NCI-H1105 treated with DMSO at 0.1 percent for 48 hours (cell line): ENCODE measurements around the gene ADAM10.

Experiments
- DNase-seq: peaks from one replicate; lab custom pipeline; 2025; lab: John Stamatoyannopoulos, UW

Gene ADAM10

DNA sequence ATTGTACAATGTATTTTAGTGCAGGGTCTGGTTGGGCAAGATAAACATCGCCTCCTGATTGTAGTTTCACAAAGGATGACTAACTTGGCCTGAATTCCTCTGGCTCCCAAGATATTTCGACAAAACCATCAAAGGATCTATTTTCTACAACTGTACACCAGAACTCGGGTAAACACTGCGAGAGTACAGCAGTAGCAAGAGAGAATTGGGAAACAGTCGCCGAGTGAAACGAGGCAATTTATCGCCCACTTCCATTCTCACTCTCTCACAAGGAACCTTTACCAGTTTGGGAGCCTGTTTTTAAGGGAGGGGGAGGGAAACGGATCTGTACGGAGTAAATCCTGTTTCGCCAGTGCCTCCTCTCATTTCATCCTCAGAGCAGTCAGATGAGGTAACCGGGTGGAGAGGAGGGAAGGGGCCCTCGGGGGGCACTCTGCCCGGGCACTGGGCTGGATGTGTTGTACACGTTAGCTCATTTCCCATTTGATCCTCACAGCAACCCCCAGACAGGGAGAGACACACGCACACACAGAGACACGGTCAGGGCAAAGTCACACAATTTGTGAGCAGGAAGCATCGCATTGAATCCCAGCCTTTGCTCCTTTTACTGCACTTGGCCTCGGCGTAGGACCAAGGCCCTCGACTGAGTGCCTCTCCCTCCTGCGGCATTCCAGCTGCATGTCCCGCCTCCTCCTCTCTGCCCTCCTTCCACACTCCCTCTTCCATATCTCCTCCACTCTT lies 197.6 kb downstream of the ADAM10 start:
- DNase-seq, result no peak

DNA sequence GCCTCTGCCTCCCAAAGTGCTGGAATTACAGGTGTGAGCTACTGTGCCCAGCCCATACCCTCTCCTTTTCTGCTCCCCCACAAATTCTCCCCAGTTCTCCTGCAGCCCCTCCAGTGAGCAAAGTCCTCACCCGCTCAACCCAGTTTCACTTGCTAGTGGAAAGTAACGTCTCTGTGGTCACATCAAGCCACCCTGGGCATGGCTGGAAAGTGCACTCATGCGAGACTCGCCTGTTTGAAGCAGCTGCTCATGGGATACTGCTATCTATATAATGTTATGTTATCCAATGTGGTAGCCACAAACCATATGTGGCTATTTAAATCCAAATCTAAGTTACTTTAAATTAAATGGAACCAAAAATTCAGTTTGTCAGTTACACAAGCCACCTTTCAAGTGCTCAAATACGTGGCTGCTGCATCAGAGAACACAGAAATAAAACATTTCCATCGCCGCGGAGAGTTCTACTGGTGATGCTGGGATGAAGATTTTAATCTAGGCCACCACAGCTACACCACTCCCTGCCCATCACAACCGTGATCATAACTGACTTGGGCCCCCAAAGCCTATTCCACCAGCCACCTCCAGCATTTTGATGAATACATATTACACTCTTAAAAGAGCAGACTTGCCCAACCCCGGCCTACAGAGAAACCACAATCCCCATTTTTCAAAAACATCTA lies 198.3 kb downstream of the ADAM10 start:
- DNase-seq, result no peak

DNA sequence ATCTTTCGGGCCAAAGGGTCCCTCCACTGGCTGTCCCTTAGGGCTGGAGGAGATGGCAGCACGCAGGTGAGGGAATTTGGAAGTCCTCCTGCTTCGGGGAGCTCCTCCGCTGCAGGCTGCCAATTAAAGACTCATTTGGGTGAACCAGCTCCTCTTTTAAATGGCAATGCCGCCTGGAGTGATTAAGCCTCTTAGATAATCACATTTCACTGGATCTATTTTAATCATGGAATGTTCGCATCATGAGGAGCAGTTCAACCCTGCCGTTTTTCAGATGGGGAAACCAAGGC lies 199.8 kb downstream of the ADAM10 start:
- DNase-seq, result no peak

DNA sequence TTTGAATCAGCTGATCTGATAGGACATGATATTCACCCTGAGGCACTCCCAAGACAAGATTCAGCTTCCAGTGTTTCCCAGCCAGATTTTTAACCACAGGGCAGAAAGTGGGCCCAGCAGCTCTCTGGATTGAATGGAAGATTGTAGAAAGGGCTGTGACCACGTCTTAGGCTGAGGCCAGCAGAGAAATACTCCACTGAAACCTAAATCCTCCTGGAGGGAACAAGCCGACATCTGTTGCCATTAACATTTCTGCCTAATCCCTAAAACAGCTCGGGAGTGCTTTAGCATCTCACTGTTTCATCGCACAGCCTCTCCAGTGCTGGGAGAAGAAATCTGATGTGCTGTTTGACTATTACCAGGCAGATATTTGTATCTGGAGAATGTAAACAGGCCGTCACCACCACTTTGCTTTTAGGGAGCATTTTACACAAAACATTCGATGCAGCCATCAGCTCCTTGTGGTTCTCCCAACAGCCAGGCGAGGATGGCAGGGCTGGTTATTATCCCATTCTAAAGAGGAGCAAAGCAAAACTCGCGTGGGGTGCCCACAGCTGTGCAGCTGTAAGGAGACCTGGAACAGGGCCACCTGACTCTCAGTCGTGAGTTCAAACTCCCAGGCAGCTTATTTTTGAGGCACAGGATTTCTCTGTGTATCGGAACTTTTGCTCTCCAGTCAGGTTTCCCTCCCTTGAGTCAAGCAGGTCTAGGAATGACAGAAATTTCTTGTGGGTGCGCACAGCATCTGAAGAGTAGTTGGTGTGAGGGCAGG lies 200.3 kb downstream of the ADAM10 start:
- no peak for DNase-seq

DNA sequence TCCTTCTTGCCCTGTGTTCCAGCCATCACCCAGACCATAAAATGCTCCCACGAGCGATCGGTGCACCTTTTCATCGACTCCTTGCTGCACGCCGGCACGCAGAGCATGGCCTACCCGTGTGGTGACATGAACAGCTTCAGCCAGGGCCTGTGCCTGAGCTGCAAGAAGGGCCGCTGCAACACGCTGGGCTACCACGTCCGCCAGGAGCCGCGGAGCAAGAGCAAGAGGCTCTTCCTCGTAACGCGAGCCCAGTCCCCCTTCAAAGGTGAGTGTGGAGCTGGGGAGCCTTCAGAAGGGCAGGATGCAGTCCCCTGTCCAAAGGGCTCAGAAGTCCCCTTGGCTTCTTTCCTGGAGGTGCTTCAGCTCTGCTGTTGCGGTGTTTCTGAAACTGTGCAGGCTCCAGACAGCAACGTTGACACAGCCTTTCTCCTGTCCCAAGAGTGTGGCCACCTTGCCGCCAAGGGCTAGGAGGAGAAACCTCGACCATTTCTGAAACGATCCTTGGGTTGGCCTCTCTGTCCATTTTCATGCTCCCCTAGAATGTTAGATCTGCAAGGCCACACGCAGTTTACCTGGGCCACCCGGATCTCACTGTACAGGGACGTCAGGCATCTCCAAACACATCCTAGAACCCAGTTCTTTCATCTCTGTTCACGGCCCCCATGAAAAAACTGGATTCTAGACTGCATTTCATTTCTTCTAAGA lies 201.0 kb downstream of the ADAM10 start:
- DNase-seq, result no peak

DNA sequence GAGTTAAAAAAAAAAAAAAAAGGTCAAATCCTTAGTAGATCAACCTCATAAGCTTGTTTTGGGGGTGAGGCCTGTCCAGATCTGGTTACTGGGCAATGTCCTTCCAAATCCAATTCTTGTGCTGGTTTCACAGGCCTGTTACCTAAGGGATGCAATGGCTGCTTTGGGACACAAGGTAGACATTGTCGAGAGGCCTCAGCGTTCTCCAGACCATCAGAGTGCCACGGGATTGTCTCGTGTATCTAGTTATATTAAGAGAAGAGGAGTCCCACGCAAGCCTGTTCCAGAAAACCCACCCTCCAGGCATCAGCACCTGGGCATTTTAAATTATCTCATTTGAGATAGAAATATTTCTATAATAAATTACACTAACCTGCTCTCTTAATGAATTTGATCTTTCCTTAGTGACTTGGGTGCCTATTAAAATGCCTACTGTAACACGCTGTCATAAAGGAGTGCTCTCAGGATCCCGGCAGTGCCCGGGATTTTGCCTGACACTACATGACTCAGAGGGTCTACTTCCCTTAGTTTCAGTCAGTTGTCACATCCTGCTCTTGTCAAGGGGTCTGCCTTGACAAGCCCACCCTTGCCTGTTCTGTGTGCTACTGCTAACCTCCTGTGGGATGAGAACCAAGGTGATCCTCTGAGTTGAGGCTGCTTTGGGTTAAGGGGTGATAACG lies 201.7 kb downstream of the ADAM10 start:
- DNase-seq, result no peak

DNA sequence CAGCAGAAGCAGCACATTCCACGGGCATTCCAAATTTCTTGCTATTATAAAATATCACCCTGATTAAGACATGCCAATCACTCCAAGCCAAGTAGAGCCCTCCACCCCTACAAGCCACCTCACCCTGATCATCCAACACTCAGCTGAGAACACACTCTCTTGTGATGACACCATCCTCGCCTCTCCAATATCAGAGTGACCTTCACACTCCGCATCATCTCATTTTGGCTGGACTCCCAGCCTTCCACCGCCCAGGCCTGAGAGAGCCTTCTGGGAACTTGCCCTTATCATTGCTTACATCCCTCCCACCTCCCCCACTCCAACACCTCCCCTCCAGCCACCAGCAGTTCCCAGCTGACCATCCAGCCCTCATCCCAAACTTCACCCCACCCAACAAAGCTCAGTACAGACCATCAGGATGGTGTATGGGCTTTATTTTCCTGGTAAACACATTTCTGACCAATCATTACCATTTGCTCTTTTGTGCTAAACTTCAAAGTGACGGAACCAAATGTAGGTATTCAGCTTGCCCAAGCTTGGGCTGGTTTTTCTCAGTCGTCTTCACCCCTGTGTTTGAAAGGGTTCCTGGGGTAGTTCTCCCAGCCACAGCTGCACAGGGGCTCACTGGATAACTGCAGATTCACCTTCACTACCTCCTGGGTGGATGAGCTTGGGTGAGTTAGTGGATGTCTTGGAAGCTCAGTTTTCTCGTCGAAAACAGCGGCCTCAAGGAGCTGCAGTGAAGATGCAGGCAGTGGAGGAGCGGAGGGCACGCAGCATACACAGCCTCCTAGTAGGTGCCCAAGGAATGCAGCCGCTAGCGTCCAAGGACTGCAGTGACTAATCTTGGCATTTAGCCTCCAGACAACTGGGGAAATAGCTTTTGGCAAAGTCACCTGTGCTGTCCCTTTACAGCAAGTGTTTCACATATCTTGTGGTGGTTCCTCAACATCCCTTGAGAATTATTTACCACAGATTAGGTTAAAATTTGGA lies 202.6 kb downstream of the ADAM10 start:
- no peak for DNase-seq

DNA sequence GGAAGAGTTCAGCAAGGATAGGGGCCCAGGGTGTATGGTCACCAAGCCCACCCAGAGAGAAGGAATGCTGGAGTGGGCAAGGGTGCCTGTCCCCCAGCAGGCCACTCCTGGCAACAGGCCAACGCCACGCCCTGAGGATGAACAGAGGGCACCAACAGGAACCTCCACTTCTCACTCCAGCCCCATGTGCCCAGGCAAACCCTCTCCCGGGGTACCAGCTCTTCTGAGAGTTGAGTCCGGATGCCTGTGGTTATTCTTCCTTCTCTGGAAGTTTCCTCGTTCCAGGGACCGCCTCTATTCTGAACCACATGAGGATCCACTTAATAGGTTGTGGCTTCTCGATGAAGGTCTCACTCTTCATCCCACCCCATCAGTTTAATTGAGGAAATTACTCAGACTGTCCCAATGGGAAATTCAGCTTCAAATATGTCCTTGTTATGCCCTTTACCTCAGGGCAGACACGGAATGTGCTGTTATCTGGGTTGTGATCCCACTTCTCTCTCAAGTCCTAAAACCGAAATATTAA lies 203.4 kb downstream of the ADAM10 start:
- no peak for DNase-seq

DNA sequence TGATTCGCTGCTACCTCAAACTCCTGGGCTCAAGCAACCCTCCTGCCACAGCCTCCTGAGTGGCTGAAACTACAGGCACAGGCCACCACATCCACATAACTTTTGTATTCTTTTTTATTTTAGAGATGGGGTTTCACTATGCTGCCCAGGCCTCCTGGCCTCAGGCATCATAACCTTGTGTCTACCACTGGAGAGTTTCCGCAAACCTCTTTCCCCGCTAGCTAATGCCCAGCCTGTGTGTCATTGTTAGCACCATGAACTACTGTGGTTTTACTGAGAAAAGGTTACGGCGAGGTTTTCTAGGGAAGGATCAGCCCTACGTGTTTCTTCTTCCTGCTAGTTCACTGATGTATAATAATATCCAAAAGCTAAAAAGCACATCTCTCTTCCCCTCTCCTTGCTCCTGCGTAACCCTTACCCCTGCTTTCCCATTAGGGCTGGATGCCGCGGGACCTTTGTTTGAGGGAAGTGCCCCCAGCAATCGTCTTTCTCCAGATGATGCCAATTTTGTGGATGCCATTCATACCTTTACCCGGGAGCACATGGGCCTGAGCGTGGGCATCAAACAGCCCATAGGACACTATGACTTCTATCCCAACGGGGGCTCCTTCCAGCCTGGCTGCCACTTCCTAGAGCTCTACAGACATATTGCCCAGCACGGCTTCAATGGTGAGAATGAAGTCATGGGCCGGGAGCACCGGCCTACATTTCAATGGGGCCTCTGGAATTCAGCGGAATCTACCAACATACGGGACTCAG lies 204.0 kb downstream of the ADAM10 start:
- no peak for DNase-seq

DNA sequence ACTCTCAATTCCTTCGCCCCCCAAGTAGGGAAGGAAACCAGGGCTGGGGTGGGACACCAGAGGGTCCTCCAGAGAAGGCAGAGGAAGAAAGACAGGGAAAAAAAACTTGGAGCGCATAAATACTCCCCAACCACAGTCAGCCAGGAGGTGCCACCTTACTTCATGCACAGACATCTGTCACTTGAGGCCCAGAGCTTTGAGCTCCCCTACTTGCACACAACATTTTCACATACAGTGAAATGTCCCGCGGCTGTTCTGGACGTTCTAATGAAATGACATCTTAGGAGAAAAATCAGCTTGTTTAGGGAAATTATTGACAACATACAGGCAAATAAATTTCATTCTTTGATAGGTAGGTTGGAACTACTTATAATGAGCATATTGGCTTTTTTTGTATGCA lies 204.8 kb downstream of the ADAM10 start:
- DNase-seq, result no peak

DNA sequence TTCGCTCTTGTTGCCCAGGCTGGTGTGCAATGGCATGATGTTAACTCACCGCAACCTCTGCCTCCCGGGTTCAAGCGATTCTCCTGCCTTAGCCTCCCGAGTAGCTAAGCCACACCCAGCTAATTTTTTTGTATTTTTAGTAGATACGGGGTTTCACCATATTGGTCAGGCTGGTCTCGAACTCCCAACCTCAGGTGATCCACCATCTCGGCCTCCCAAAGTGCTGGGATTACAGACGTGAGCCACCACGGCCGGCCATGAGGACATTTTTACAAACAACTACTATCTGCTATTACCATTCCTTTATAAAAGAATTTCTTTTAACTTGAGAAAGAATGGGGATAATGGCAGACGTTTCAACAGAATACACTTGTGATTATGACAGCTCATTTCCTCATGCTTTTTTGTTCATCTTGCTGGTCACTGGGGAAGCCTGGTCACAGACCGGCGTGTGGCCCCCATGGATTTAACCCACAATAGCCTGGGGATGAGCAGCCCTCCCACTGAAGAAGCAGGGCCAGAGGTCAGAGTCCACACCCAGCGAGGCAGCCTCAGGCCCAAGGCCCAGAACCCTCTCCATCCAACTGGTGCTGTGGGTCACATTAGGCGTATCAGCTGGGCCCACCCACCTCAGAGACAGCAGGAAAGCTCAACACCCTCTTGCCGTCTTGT lies 205.7 kb downstream of the ADAM10 start:
- no peak for DNase-seq

DNA sequence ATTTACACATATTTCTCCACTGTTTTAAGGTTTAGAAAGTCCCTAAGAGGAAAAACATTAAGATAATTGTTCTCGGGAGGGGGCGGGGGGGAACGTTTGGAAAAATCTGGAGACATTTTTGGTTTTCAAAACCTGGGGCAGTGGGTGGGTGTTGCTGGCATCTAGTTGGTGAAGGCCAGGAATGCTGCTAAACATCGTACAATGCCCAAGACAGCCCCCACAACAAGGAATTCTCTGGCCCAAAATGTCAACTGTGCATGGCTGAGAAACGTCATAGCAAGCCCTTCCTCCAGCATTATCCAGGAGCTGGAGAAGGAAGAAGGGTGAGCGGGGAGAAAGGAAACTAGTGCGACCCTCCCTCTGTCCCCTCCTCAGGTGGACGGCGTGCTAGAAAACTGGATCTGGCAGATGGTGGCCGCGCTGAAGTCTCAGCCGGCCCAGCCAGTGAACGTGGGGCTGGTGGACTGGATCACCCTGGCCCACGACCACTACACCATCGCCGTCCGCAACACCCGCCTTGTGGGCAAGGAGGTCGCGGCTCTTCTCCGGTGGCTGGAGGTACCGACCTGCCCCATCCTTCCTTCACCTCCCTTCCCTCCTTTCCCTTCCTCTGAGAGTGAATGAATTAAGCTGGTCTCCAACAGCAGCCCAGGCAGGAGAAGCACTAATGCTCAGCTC lies 208.0 kb downstream of the ADAM10 start:
- DNase-seq, result no peak

DNA sequence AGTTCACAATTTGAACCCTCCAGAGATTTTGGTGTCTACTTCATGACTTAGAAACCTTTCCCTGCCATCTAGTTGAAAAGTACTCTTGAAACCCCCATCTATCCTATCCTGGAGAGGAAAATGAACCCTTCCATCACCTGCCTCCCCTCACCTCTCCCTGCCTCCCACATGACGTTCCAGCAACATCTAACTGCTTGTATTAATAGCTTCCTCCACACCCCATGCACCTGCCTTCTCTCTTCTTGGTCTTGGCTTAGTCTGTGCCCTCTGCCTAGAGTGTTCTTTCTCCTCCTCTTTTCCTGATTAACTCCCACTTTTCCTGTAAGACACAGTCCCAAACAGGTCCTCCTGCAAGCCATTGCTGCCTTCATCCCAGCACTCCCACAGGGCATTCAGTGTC lies 210.0 kb downstream of the ADAM10 start:
- no peak for DNase-seq

DNA sequence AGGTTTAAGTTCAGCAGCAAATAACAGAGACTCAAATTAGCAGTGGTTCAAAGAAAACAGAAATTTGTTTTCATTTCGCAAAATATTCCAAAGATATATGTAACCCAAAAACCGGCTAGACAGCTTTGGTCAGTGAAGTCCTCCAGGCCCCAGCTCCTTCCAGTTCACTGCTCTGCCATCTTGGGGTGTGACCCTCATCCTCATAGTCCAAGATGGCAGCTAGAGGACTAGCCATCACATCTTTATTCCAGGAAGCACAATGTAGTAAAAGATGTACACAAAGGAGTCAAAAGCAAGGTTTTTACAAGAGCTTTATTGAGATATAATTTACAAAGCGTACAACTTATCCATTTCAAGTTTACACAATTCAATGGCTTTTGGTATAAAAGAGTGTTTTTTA lies 210.6 kb downstream of the ADAM10 start:
- no peak for DNase-seq
